Pons (tissue), 1 donor: Measurements from ENCODE around the gene DYSF.

Source experiments
- DNase-seq: peaks from one replicate; pipeline ENCODE4 v3.0.0-alpha.2; 2016; ENCODE audit warnings: low spot score

DYSF gene

GRCh38 chr2:71727562-71727961 is 274.2 kb downstream of the DYSF start:
- no peak for DNase-seq

- DNase-seq = no peak
Measured at GRCh38 chr2:71728036-71728435, 274.7 kb downstream of the DYSF start.

- DNase-seq = no peak
Measured at GRCh38 chr2:71730785-71731383, 277.5 kb downstream of the DYSF start.

- DNase-seq = no peak
Measured at GRCh38 chr2:71734620-71735019, 281.3 kb downstream of the DYSF start.

GRCh38 chr2:71735676-71736075 is 282.3 kb downstream of the DYSF start:
- no peak for DNase-seq
